NCI-H526 (cell line): Measurements from ENCODE around the gene BAIAP2.

Experiments
- DNase-seq, 2 experiments: peaks; one replicate each; lab custom pipeline; 2025; lab: John Stamatoyannopoulos, UW

BAIAP2 gene

GRCh38 chr17:81052199-81052997, 17.4 kb downstream of the BAIAP2 start:
- DNase-seq: peak in 1 of 2 experiments; percentile 76

DNA sequence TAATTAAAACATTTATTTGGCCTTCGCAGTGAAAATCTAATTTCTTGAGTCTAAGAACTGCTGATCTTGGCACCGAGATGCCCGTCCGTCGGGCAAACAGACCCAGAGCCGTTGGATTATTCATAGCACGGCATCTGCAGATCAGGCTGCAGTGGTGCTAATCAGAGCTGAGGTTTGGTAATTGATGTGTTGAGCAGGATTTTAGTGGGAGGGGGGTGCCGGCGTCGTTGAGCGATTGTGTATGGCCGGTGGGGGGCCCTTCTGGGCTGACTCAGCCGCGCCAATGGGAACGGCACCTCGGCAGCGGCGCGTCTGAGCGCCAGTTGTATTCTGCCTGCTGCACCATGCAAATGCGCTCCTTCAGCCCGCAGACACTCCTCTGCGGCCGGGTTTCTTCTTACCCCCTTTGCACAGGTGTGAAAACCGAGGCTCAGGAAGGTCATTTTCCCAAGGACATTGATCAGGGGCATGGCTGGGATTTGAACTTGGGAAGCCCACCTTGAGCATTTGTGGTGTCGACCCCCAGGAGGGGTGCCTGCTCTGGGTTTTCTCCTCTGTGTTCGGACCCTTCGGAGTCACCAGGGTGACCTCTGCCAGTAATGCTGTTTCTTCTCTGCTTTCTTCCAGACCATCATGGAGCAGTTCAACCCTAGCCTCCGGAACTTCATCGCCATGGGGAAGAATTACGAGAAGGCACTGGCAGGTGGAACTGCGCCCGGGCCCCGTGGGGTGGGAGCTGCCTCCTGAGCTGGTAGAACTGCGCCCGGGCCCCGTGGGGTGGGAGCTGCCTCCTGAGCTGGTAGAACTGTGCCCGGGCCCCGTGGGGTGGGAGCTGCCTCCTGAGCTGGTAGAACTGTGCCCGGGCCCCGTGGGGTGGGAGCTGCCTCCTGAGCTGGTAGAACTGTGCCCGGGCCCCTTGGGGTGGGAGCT, 18.4 kb downstream of the BAIAP2 start:
- peak; percentile 19 to 70 for DNase-seq

DNA sequence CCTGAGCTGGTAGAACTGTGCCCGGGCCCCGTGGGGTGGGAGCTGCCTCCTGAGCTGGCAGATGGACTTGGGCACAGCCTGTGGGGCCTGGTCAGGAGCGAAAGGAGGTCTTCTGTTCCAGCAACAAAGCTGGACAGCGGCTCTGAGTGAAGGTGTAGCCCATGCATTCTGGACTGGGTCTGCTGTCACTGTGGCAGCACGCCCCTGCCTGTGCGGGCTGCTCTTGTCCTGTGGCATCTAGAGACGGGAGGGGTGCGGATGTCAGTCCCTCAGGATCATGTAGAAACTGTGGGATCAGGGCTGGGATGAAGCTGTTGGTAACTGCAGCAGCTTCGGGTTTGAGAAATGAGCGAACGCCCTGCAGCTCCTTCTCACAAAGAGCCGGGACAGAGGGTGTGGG, 19.4 kb downstream of the BAIAP2 start:
- no peak for DNase-seq

DNA sequence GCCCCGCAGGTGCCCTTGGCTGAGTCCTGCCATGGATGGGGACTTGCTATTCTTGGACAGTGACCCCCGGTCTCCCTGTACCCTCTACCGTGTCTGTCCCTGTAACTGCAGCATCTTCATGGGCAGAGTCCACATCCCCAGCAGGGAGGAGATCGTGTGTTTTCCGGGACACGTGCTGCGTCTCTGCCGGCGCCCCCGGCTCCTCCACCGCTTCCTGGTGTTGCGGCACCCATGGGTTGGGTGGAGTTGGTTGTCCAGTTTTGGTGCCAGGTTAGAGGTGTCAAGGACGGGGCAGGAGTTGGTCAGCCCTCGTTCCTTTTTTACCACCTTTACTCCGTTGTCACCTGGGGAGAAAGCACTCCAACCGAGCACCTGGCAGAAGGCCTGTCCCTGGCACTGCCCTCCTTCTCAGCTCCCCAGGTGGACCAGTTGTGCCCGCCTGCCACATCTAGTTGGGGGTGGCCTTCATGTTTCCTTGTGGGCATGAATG, 20.0 kb downstream of the BAIAP2 start:
- no peak for DNase-seq

- no peak for DNase-seq
Observed at GRCh38 chr17:81056312-81056711, 21.4 kb downstream of the BAIAP2 start.

GRCh38 chr17:81057079-81057730, 22.3 kb downstream of the BAIAP2 start:
- peak; percentile 45 to 47 for DNase-seq

- no peak for DNase-seq
Observed at GRCh38 chr17:81057777-81058176, 22.8 kb downstream of the BAIAP2 start.

- DNase-seq: no peak
Observed at GRCh38 chr17:81058263-81058871, 23.4 kb downstream of the BAIAP2 start.

DNA sequence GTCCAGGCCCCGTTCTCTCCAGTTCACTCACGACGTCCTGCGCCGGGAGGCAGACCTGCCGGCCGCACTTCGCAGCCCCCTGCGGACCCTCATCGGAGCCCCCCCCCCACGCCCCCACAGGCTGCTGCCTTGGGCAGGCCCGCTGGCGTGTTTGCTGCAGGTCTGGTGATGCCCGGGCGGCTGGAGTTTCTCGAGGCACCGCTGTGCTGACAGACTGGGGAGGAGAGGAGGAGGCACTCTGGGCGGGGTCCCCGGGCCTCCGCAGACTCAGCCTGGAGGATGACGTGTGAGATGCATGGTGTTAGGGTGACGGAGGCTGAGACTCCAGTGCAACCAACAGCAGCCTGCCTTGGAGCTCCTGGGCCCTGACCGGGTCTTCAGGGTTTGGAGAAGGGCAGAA, 24.1 kb downstream of the BAIAP2 start:
- DNase-seq: no peak

DNA sequence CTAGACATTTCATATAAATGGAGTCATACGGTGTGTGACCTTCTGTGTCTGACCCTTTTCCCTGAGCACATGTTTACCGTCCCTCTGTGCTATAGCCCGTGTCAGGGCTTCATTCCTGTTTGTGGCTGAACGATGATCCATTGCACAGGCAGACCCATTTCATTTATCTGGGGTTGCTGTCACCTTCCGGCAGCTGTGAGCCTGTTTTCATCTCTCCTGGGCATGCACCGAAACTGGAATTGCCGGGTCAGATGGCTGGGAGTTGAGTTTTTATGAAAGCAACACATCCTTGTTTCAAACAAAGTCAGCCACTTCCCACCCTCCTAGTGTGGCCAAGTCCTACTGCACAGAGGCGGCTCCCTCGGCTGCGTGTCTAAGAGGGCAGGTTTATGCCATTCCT, 25.5 kb downstream of the BAIAP2 start:
- no peak for DNase-seq

DNA sequence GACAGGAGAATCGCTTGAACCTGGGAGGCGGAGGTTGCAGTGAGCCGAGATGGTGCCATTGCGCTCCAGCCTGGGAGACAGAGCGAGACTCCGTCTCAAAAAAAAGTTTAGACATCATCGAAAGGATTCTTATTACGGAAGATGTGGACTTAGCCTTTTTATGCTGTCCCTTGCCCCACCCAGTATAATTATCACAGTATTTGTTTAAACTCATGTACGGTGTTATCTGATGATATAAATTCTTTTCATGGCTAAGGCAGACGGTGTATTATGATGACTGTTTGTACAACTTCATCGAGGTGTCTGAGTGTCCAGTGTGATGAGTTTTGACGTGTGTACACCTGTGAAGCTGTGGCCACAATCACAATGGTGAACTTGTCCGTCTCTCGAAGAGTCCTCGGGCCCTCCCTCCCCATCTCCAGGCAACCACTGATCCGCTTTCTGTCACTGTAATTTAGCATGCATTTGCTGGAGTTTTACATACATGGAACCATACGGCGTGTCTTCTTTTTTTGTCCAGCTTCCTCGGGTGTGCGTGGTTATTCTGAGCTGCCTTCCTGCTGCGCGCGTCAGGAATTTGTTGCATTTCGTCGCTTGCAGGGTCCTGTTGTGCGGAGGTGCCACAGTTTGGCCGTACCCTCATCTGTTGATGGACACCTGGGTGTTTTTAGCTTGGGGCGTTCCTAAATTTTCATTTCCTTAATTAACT, 26.2 kb downstream of the BAIAP2 start:
- peak in 1 of 2 experiments; percentile 18 for DNase-seq

DNA sequence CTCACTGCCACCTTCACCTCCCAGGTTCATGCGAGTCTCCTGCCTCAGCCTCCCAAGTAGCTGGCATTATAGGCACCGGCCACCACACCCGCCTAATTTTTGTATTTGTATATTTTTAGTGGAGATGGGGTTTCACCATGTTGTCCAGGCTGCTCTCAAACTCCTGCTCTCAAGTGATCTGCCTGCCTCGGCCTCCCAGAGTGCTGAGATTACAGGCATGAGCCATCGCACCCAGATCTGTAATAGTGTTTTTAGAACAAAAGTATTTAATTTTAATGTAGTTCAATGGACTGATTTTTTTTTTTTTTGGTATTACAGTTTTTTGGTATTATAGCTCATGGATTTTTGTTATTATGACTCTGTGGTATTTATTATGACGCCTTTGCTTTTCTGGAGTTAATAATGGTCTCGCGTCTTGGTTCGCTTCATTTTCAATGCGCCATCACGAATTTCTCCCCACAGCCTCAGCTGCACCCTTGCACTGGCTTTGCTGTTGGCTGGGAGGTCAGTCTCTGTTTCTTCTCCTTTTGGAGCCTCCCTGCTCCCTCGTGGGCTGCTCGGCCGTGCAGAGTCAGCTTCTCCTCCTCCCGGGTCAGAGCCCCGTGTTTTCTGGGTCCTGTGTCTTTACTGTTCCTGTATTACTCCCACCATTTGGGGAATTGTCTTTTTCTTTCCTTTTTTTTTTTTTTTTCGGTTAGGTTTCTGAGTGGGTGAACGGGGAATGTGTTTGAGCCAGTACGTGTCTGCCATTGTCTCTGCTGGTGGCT, 27.2 kb downstream of the BAIAP2 start:
- DNase-seq: no peak

- DNase-seq: no peak
Observed at GRCh38 chr17:81063106-81064093, 28.4 kb downstream of the BAIAP2 start.

DNA sequence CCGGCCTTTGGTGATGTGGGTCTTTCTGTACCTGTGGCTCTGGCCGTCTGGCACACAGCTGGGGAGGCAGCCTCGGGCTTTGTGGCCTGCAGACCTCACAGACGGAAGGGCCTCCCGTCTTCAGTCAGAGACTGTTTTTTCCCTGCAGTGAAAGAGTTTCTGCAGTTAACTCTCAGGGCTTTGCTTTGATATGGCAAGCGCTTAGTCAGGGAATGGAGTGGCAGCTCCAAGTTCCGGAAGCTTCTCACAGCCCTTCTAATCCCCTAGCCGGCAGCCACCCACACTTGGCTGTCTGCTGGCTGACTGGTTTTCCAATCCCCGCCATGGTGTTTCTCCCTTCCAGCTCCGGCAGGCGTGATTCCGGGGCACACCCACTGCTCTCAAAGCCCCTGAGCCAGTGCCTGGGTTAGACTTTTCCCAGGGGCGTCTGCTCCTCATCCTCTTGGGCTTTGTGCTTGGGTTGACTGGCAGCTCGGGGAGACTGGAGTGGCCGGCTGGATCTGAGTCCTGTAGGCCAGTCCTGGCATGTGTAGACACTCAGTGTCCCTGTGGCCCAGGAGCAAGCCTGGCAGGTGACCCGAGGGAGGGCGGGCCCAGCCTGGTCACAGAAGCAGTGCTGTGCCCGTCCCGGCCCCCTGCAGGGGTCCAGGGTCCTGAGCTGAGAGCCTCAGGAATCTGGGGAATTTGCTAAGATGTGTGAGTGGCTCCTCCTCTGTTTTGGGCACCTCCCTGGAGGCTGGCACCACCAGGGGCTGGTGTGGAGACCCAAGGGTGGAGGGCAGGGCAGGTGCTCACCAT, 29.9 kb downstream of the BAIAP2 start:
- DNase-seq: no peak

DNA sequence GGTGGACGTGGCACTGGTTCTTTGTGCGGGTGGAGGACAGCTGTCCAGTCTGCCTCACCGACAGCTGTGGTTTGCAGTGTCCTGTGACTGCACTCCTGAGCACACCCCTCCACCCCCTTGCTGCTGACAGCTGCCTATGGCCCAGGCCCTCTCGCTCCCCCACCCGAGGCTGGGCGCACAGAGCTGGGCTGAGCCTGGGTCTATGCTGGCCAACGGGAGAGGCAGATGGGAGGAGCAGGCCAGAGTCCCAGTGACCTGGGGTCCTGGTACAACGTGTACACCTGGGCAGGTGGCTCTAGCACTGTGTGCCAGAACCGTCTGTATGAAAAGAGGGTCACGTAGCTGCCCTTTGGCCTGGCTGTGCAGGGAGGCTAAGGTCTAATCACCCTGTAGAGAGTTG, 30.5 kb downstream of the BAIAP2 start:
- DNase-seq: no peak

DNA sequence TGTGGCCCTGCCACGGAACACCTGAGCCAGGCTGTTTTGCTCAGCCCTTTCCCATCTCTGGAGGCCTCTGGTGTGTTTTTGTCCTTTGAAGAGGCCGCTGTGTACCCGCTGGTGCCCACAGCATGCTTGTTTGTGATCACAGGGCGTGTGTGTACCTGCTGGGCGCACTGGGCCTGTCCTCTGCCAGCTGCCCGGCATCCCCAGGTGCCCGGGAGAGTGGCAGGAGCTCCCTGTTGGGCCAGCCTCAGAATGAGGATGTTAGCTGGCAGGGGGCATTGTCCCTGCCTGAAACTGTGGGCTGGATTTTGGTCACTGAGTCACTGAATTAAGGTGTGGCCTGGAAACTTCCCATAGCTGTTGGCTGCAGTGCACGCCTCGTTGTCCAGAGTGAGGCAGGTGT, 31.1 kb downstream of the BAIAP2 start:
- DNase-seq: no peak

DNA sequence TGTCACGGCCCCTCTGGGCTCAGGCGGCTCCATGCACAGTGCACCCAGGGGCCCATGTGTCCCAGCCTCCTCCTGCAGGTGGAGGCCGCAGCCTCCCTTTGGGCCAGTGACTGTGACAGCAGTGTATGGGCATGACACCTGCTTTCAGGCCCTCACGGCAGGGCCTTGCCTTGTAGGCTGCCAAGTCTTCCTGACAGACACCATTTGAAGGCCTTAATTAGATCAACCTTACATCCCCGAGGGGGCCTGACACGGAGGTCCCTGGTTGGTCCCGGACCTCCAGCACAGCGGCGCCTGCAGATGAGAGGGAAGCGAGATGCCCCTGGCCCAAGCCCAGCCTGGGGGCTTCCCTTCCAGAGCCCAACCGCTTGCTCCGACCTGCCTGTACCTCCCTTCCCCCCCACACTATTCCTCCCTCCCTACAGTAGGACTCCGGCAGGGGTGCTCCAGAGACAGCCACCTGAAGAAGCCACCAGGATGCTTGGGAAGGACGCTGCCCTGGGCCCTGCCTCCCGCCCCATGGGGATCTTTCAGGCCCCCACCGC, 31.9 kb downstream of the BAIAP2 start:
- DNase-seq: no peak

DNA sequence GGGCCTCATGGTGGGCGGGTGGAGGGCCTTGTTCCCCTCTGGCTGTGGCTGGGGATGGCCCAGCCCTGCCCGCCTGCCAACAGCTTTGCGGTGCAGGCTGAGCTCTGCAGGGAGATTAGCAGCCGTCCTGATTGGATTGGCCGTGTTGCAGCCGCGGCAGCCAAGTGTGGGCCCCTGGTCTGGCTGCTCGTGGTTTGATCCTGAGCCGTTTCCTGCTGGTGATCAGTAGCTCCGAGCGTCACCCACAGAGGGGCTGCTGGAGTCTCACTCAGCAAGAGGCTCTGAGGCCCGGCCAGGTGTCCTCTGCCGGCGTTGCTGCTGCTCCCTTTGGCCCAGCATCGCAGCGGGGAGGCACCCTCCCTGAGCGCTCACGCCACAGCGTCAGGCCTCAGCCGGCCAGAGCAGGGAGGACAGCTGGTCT, 32.5 kb downstream of the BAIAP2 start:
- DNase-seq: no peak
